Measurements from ENCODE around the gene WFDC10A. TPM values are rescaled to one million over a fixed set of nuclear protein-coding genes. Genes with fewer than 3 reads are reported as not detected.

The WFDC10A gene
- total RNA-seq (2011; cell fraction: chromatin; rRNA removed; ENCODE audit: low replicate concordance) = not detected in 2 replicates
- not detected in 2 replicates for total RNA-seq (2011; cell fraction: nucleolus; rRNA removed)
- not detected in 2 replicates for total RNA-seq (2011; cell fraction: nucleoplasm; rRNA removed)
- total RNA-seq (2014; rRNA removed) = not detected in 2 replicates
- total RNA-seq (2014; rRNA removed; fragmentation: Illumina TruSeq; extraction: Trizol) = not detected in 2 replicates
- total RNA-seq (2015; rRNA removed; fragmentation: Illumina TruSeq; extraction: Trizol) = not detected in 2 replicates
- not detected in 2 replicates for total RNA-seq (2021)
- polyA plus RNA-seq (2011; rRNA removed) = not detected in 2 replicates
- not detected in 2 replicates for polyA plus RNA-seq (2011; cell fraction: cytosol; rRNA removed)
- not detected in 2 replicates for polyA plus RNA-seq (2011; cell fraction: nucleus; rRNA removed)
- not detected in 2 replicates for polyA plus RNA-seq (2012)
- polyA plus RNA-seq (2014; fragmentation: Illumina TruSeq; extraction: Trizol) = not detected in 2 replicates
- not detected for polyA plus RNA-seq (2014; fragmentation: Nextera tagmentation; extraction: Ambion mirVana)
- not detected in 2 replicates for polyA plus RNA-seq (2014; rRNA removed)
- not detected in 2 replicates for polyA minus RNA-seq (2011; rRNA and poly(A)+ RNA removed)
- not detected in 2 replicates for polyA minus RNA-seq (2011; cell fraction: cytosol; rRNA and poly(A)+ RNA removed)
- not detected in 2 replicates for polyA minus RNA-seq (2011; cell fraction: nucleus; rRNA and poly(A)+ RNA removed)
- not detected for Bru-seq, nascent RNA
- not detected for BruChase-seq, experiment 1, labeled RNA remaining after a 2-hour chase
- BruChase-seq, experiment 2, labeled RNA remaining after a 6-hour chase = not detected
- long read RNA-seq, experiment 1 = 0 reads
- long read RNA-seq, experiment 2 = 0 reads
- long read RNA-seq, experiment 3 = 0 reads

DNA sequence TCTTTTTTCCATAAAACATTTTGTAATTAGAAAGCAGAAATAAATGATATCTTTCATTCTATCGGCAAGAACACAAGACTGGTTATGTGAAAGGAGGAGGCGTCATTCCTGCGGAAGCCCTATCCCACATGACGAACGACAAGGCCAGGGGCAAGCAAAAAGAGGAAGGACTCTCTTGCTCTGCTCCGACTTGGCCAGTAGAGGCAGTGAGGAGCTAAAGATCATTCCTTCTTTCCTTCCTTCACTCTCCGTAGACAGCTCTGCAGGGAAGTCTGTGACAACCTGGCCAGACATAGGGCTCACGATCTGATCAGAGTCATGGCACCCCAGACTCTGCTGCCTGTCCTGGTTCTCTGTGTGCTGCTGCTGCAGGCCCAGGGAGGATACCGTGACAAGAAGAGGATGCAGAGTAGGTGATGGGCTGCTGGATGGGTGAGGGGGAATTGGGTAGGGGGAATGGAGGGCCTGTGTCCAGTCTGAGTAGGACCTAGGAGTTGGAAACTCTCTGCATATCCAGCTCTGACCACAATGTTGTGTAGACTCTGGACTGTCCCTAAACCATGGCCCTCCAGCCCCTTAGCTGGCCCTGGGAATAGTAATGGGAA is at the start of gene WFDC10A:
TSS of gene WFDC10A (plus strand) at position 244 of the 605 bp plus-strand sequence. CDS start at position 319, 75 bp downstream.
- peak; percentile 55 to 67 (median 60) for DNase-seq (ENCODE audit: extremely low read depth in 1 of 4, low spot score in 3 of 4)
- H3K27ac ChIP-seq (ENCODE audit: extremely low read depth, low read depth, low read length) = no peak within 1 kb of the TSS
- BruUV-seq (replicated peaks) = no TSS peak
- no peak within 1 kb of the TSS for H3K4me3 ChIP-seq
- no peaks in the 10 kb centered on the region; the same call in 1 of the 2 replicates for H4K20me1 ChIP-seq (replicated peaks; ENCODE audit: control insufficient read depth, insufficient read depth, low read length)
- in situ Hi-C loops (cut with MboI) = no loop called here
- no peaks in the 10 kb centered on the region for H3K4me1 ChIP-seq (replicated peaks in 1 of 2; ENCODE audit: control insufficient read depth in 2 of 2, insufficient read depth in 2 of 2, low read length in 2 of 2)
- 2% methylated on average over 8 of the region's 9 CpGs for WGBS (ENCODE audit: insufficient coverage, low coverage, missing lambda C conversion rate)
- FAIRE-seq = peak; percentile 95
- no peaks in the 10 kb centered on the region for H3K9me3 ChIP-seq (replicated peaks; ENCODE audit: control insufficient read depth, insufficient read depth, low read depth, low read length)
- CTCF ChIA-PET (ENCODE audit: low intra/inter-chr PET ratio) = no interaction called here
- POLR2A ChIA-PET = interaction anchor here (0.8 to 1.7 kb wide), 4 partner anchors 10 to 151 kb away, joined by 3 to 5 read pairs (median 4); no protein-coding TSS in a partner anchor
- H2AFZ ChIP-seq (ENCODE audit: low read depth, low read length) = peak within 1 kb of the TSS; percentile 56; the same call in 1 of the 2 replicates
- H3K9ac ChIP-seq (ENCODE audit: insufficient read depth in 1 of 2, low read depth in 2 of 2, low read length in 2 of 2) = no peak within 1 kb of the TSS
- no peaks in the 10 kb centered on the region for H3K79me2 ChIP-seq (ENCODE audit: control insufficient read depth, insufficient read depth, low read length)
- H3K9me1 ChIP-seq (ENCODE audit: control insufficient read depth, insufficient read depth, low read length) = no peaks in the 10 kb centered on the region
- peak; percentile 98 for ATAC-seq
- H3K27me3 ChIP-seq (ENCODE audit: control insufficient read depth in 2 of 2, insufficient read depth in 2 of 2, low read length in 2 of 2) = no peaks in the 10 kb centered on the region
- intact Hi-C loops (cut with micrococcal nuclease) = loop anchor here (1.0 kb wide), 1 partner anchor 142 kb away; no protein-coding TSS in a partner anchor
- H3K4me2 ChIP-seq (ENCODE audit: insufficient read depth, low read length) = no peak within 1 kb of the TSS
- H3K36me3 ChIP-seq (ENCODE audit: control insufficient read depth, insufficient read depth, low read length) = no peaks in the 10 kb centered on the region
- TF ChIP-seq, protein P1, sequence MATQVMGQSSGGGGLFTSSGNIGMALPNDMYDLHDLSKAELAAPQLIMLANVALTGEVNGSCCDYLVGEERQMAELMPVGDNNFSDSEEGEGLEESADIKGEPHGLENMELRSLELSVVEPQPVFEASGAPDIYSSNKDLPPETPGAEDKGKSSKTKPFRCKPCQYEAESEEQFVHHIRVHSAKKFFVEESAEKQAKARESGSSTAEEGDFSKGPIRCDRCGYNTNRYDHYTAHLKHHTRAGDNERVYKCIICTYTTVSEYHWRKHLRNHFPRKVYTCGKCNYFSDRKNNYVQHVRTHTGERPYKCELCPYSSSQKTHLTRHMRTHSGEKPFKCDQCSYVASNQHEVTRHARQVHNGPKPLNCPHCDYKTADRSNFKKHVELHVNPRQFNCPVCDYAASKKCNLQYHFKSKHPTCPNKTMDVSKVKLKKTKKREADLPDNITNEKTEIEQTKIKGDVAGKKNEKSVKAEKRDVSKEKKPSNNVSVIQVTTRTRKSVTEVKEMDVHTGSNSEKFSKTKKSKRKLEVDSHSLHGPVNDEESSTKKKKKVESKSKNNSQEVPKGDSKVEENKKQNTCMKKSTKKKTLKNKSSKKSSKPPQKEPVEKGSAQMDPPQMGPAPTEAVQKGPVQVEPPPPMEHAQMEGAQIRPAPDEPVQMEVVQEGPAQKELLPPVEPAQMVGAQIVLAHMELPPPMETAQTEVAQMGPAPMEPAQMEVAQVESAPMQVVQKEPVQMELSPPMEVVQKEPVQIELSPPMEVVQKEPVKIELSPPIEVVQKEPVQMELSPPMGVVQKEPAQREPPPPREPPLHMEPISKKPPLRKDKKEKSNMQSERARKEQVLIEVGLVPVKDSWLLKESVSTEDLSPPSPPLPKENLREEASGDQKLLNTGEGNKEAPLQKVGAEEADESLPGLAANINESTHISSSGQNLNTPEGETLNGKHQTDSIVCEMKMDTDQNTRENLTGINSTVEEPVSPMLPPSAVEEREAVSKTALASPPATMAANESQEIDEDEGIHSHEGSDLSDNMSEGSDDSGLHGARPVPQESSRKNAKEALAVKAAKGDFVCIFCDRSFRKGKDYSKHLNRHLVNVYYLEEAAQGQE (IDR thresholded peaks at IDR 0.05; ENCODE audit: borderline replicate concordance) = peak; percentile 26; the same call in 1 of the 2 replicates
- TF ChIP-seq, protein P1 (CRISPR knock-in tag; IDR thresholded peaks at IDR 0.05; ENCODE audit: low read depth) = no peak
- TF ChIP-seq STAG1 (CRISPR knock-in tag; IDR thresholded peaks at IDR 0.05; ENCODE audit: borderline replicate concordance) (peak; percentile 15; the same call in 1 of the 2 replicates), SMAD1 (IDR thresholded peaks at IDR 0.05; ENCODE audit: low read depth, low read length, partially characterized antibody) (no peak)
- TF ChIP-seq, protein P2, sequence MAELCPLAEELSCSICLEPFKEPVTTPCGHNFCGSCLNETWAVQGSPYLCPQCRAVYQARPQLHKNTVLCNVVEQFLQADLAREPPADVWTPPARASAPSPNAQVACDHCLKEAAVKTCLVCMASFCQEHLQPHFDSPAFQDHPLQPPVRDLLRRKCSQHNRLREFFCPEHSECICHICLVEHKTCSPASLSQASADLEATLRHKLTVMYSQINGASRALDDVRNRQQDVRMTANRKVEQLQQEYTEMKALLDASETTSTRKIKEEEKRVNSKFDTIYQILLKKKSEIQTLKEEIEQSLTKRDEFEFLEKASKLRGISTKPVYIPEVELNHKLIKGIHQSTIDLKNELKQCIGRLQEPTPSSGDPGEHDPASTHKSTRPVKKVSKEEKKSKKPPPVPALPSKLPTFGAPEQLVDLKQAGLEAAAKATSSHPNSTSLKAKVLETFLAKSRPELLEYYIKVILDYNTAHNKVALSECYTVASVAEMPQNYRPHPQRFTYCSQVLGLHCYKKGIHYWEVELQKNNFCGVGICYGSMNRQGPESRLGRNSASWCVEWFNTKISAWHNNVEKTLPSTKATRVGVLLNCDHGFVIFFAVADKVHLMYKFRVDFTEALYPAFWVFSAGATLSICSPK (IDR thresholded peaks at IDR 0.05; ENCODE audit: borderline replicate concordance) = no peak
- TF ChIP-seq, protein P3, sequence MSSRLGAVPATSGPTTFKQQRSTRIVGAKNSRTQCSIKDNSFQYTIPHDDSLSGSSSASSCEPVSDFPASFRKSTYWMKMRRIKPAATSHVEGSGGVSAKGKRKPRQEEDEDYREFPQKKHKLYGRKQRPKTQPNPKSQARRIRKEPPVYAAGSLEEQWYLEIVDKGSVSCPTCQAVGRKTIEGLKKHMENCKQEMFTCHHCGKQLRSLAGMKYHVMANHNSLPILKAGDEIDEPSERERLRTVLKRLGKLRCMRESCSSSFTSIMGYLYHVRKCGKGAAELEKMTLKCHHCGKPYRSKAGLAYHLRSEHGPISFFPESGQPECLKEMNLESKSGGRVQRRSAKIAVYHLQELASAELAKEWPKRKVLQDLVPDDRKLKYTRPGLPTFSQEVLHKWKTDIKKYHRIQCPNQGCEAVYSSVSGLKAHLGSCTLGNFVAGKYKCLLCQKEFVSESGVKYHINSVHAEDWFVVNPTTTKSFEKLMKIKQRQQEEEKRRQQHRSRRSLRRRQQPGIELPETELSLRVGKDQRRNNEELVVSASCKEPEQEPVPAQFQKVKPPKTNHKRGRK (tag; IDR thresholded peaks at IDR 0.05) = no peak

All from K562 (cell line).